ENCODE data around the gene LRIG1.

DNA sequence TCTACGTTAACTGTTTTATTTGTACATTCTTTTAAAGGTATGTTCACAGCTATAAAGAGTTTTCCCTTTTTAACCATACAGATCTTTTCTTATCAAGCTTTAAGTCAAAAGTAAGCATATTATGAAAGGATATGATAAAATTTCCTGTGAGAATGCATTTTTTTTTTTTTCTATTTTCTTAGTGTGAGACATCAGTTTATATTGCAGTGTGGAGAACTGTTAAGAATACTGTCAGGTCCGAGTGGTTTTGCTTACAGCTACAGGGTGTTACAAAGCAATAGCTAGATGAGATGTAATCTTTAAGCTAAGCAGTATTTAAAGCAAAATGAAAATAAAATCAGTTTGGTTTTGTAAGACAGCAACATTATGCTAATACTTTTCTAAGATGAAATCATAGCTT lies 146.8 kb downstream of the LRIG1 start:
- TF ChIP-seq CTCF (IDR thresholded peaks at IDR 0.05) (no peak), EZH2 (IDR thresholded peaks at IDR 0.05) (no peak)

Data from neural progenitor cell (in vitro differentiated cells).